A673 (cell line): ENCODE data around the gene CMPK1. TPM values are rescaled to one million over a fixed set of nuclear protein-coding genes. Genes with fewer than 3 reads are reported as not detected.

Source experiments
- BruUV-seq: library from RNA; stranded (reverse); fragments of 400-500 nt; replicated peaks from 2 replicates; lab custom pipeline; 2021; lab: Mats Ljungman, UMichigan
- CTCF ChIA-PET: fragments of 300-600 bp; sonication (Branson Sonifier 250); formaldehyde crosslinking; loops from one replicate; lab custom pipeline; 2022; ENCODE audit warnings: antibody characterized with exemption; lab: Charles Lee
- POLR2A ChIA-PET: fragments of 300-600 bp; sonication (Branson Sonifier 250); formaldehyde crosslinking; loops from one replicate; lab custom pipeline; 2022; ENCODE audit warnings: antibody characterized with exemption; ENCODE audit not compliant: low non-redundant PET; lab: Charles Lee
- DNase-seq: peaks from one replicate; pipeline ENCODE4 v3.0.0-alpha.2; 2015; ENCODE audit warnings: low spot score
- H3K27ac ChIP-seq: fragments of 200-600 bp; sonication (generic); 2 replicates; pipeline ENCODE4 v1.5.1; 2016; ENCODE audit warnings: mixed run types, low read depth, mild to moderate bottlenecking, mixed read lengths, antibody characterized with exemption, low read length; ENCODE audit not compliant: poor library complexity, severe bottlenecking
- H3K27me3 ChIP-seq: fragments of 200-600 bp; sonication (generic); replicated peaks from 2 replicates; pipeline ENCODE4 v1.6.1; 2017; ENCODE audit warnings: mixed run types, low read depth, mild to moderate bottlenecking, mixed read lengths, antibody characterized with exemption, low read length; ENCODE audit not compliant: insufficient read depth, poor library complexity
- H3K36me3 ChIP-seq: fragments of 200-600 bp; sonication (generic); 2 replicates; pipeline ENCODE4 v1.6.1; 2016; ENCODE audit warnings: mixed run types, mild to moderate bottlenecking, mixed read lengths, antibody characterized with exemption, low read length; ENCODE audit not compliant: insufficient read depth, poor library complexity, severe bottlenecking
- H3K4me1 ChIP-seq: fragments of 200-600 bp; sonication (generic); 2 replicates; pipeline ENCODE4 v1.6.1; 2017; ENCODE audit warnings: mixed run types, mild to moderate bottlenecking, mixed read lengths, antibody characterized with exemption, low read length; ENCODE audit not compliant: insufficient read depth, poor library complexity, severe bottlenecking
- H3K4me3 ChIP-seq: fragments of 200-600 bp; sonication (generic); 2 replicates; pipeline ENCODE4 v1.5.1; 2016; ENCODE audit warnings: low read depth, mixed run types, mild to moderate bottlenecking, mixed read lengths, low read length; ENCODE audit not compliant: poor library complexity, severe bottlenecking
- H3K9me3 ChIP-seq: fragments of 200-600 bp; sonication (generic); 2 replicates; pipeline ENCODE4 v1.6.1; 2016; ENCODE audit warnings: mixed run types, low read depth, mild to moderate bottlenecking, mixed read lengths, antibody characterized with exemption, low read length; ENCODE audit not compliant: poor library complexity, severe bottlenecking
- CTCF ChIP-seq: fragments of 300-800, 200-600 bp; sonication (generic); conservative IDR thresholded peaks from 2 replicates; pipeline ENCODE4 v1.5.1; 2017; ENCODE audit warnings: low read depth, mild to moderate bottlenecking, antibody characterized with exemption, low read length, moderate library complexity, mixed read lengths
- EZH2 ChIP-seq: fragments of 200-600 bp; sonication (generic); IDR thresholded peaks from 2 replicates; pipeline ENCODE4 v1.6.1; 2017; ENCODE audit warnings: borderline replicate concordance, low read depth, mild to moderate bottlenecking, mixed read lengths, antibody characterized with exemption, low read length; ENCODE audit not compliant: poor library complexity, severe bottlenecking
- intact Hi-C: fragments of 100-400 bp; cut with micrococcal nuclease; formaldehyde crosslinking; loops from one replicate; pipeline ENCODE4 v1.10.0; 2022; ENCODE audit not compliant: unreplicated experiment
- total RNA-seq: library from RNA; stranded (reverse); gene quantifications from 2 replicates; pipeline ENCODE4 v1.2.3, GENCODE V29; 2021

Gene CMPK1
- total RNA-seq, 1 experiment from 2014 or later: 69.4 TPM

DNA sequence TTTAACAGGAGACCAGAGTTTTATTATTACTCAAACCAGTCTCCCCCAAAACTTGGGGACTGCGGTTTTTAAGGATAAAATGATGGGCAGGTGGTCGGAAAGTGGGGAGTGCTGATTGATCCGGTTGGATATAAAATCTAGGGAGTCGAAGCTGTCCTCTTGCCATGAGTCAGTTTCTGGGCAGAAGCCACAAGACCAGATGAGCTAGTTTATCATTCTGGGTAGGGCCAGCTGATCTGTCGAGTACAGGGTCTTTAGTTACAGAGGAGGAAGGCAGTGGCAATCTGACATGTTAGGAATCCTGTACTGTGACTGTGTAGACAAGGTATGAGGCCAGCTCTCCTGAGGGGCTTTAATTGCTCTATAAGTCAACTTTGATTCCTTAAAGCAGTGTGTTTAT is 59.6 kb downstream of the CMPK1 start:
- Histone ChIP-seq H3K4me3 (no peak overlapping the region), H3K27me3 (peaks cover 18% of the 10 kb centered on the region), H3K27ac (no peak overlapping the region), H3K36me3 (no peaks in the 10 kb centered on the region), H3K4me1 (no peaks in the 10 kb centered on the region), H3K9me3 (no peaks in the 10 kb centered on the region)
- intact Hi-C loops: no loop called here
- no TSS peak for BruUV-seq
- ChIA-PET CTCF (no interaction called here), POLR2A (no interaction called here)
- no peak for TF ChIP-seq CTCF
- TF ChIP-seq EZH2: no peak
- no peak for DNase-seq

DNA sequence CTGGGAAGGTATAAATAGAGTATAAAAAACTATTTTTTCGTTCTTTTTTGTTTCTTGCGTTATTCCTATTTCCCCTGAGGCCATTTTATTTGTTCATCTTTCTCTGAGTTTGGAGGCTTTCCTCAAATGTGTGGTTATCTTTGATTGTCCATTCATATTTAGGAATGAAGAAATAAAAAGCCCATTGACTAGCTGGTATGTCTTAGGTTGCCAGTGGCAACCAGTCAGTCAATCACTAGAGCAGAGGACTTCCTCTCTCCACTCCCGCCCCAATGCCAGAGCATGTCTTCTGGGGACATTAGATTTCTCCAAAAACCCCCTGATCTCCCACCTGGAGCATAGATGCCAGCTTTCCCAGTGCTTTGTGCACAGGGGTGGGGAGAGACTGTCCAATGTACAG is 61.8 kb downstream of the CMPK1 start:
- intact Hi-C loops: no loop called here
- DNase-seq: no peak
- no peaks in the 10 kb centered on the region for H3K9me3 ChIP-seq
- peaks cover 23% of the 10 kb centered on the region for H3K27me3 ChIP-seq
- POLR2A ChIA-PET: no interaction called here
- BruUV-seq: no TSS peak
- no peak overlapping the region for H3K4me3 ChIP-seq
- CTCF ChIA-PET: no interaction called here
- H3K36me3 ChIP-seq: no peaks in the 10 kb centered on the region
- no peak overlapping the region for H3K27ac ChIP-seq
- TF ChIP-seq EZH2: no peak
- TF ChIP-seq CTCF: no peak
- no peaks in the 10 kb centered on the region for H3K4me1 ChIP-seq

GRCh38 chr1:47396671-47397196 is 63.1 kb downstream of the CMPK1 start:
- POLR2A ChIA-PET: no interaction called here
- H3K27ac ChIP-seq: no peak overlapping the region
- H3K36me3 ChIP-seq: no peaks in the 10 kb centered on the region
- no TSS peak for BruUV-seq
- no peak for DNase-seq
- H3K4me1 ChIP-seq: no peaks in the 10 kb centered on the region
- H3K27me3 ChIP-seq: peaks cover 29% of the 10 kb centered on the region
- CTCF ChIA-PET: no interaction called here
- no peaks in the 10 kb centered on the region for H3K9me3 ChIP-seq
- no peak overlapping the region for H3K4me3 ChIP-seq
- intact Hi-C loops: no loop called here
- no peak for TF ChIP-seq EZH2
- no peak for TF ChIP-seq CTCF
